GM18508 (cell line): ENCODE measurements around the gene GULP1.
"Not testable (repeated sequence)": the region's sequence is repeated elsewhere in the genome, so short reads cannot be mapped to it uniquely, and the experiment has no call there.

Experiments used
- ATAC-seq: cut with Tn5 transposase; IDR thresholded peaks from one replicate; pipeline ENCODE4 v1.9.1; 2021; ENCODE audit warnings: moderate number of reproducible peaks; ENCODE audit not compliant: insufficient read depth, unreplicated experiment

Gene GULP1

DNA sequence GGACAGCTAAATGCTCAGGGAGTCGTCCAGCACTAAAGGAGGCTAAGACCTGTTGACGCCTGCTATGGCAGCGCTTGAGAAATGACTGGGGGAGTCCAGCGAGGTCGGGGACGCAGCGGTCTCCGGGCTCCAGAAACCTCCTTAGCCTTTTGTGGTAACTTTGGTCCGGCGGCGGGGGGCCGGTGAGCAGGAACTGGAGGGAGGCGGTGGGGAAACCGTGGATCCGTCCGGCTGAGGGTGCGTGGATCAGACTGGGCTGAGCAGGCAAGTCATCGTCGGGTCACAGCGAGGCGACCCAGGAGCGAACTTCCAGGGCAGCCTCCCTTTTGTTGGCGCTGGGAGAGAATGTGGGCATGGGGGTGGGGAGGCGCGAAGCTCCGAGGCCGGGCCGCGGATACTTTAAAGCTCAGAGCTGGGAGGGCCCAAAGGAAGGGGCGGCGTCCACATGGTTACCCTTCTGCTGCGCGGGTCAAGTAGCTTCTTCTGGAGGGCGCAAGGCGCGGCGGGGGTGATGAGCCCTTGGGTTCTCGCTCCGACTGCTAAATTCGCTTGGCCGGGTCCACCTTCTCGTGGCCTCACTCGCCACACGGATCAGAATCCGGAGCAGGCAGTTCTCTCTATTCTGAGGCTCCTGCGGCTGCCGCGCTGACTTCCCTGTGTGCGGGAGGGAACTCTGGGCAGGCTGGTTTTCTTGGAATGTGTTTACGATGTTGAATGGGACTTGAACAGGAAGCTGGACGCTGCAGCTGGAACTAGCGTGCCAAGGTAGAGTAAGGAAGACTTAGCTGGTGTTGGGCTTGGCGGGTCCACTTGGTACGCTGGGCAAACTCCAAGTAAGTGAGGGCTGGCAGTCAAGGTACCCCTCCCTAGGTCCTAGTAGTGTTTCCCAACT is 920 bp downstream of the GULP1 start:
- no peak for ATAC-seq

DNA sequence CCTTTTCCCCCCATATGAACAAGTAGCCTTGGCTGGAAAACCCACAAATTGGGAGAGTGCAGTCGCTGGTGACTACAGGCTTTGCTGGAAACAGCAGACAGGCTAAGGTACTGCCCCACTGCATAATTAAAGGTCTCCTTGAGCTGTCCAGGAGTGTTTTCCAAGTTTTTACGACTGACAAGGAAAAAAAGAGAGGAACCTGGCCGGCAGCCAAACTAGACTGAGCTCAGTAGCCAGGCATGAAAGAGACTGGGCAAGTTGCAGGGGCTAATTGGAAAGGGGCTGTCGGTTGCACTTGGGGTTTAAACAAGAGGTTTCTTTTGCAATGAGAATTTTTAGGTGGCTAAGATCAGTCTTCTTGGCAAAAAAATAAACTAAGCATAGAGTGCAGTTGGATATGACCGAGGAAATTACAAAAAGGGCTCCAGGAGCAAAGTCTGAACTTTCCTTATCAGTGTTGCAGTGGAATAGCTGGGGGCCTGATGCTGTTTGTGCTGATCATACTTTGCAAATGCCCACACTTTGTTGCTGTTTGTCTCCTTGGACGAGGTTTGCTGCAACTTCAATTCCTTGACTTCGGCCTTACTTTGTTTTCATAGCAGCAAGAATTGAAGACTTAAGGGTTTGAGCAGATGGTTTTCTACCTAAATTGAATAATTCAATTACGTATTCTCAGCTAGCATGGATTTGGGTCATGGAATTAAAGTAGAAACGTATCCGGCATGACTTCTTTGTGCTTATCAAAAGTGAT is 2.1 kb downstream of the GULP1 start:
- ATAC-seq: no peak

- ATAC-seq: no peak
Measured at GRCh38 chr2:188294352-188294926, 2.8 kb downstream of the GULP1 start.

GRCh38 chr2:188295067-188295685 is 3.5 kb downstream of the GULP1 start:
- no peak for ATAC-seq

DNA sequence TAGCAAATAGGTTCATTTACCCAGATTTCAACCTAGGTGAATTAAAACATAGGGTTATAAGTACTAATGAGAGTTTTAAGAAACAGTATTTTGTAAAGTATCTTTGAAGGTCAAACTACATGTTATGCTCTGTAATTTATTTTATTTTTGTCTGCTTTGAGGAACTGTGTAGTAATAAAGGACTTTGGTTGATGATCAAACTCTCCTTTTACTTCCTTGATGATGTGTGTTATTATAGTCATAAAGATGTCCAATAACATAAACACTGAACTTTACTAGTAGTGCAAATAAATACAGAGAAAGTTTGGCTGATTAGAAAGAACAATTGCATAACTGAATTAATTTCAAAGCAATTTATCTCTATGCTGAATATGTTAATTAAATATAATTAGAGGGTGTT is 6.3 kb downstream of the GULP1 start:
- ATAC-seq: no peak

- ATAC-seq: not testable (repeated sequence)
Measured at GRCh38 chr2:188298937-188299371, 7.3 kb downstream of the GULP1 start.

DNA sequence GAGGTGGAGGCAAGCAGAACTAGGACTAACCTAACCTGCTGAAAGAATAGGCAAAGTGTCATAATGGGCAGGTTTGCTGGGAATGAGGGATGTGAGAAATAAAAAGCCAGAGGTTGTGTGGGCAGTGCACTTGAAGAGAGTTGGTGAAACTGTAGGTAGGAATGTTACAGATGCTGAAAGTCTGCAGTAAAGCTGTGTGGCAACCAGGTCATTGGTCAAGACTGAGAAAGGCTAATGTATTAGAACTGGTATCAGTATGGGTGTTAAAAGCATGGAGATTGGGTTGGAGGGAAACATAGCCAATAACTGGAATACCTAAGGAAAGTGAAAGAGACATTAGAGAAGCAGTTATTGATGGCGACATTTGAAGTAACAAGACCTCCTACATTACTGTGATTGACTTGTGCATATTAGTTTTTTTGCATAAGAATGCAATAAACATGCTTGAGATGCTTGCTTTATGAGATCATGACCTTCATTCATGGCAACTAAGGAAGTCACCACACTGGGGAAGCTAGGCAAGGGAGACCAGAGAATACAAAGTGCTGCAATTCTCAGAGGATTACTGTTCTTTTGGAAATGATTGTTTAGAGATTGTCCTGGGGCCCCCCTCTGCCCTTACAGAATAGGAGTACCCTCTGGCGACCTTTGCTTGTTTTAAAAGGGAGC is 11.8 kb downstream of the GULP1 start:
- ATAC-seq: no peak

DNA sequence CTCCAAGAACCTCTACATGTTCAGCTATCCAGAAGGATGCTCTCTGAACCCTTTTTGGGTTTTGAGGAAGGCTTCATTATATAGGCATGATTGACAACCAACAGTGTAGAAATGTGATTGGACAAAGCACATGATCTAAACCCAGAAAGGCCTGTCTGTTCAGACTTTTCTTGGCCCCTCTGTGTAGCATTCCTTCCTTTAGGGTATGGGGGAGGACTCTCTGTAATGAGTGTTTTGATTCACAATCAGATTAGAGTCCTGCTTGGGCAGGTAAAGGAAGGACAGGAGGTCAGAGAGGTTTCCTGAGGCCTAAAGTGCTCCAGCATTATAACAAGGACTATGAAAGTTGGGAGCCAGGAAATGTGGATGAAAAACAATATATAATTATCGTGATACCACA is 13.6 kb downstream of the GULP1 start:
- ATAC-seq: no peak

DNA sequence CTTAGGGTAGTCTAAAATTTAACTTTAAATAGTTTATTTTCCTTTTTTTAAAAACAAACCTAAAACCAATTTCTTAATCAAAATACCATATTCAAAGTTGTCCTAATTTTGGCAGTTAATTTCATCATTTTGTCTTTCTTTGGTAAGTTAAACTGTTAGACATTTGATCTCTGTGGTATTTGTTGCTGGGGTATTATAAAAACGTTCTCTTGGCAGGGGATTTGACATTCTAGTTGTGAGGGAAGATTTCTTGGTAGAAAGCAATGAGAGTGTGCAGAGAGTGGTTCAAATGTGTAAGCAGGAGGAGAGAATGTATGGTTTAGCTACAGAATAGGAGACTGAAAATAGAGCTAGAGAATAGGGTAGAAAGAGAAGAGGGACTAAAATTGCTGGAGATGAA is 14.6 kb downstream of the GULP1 start:
- no peak for ATAC-seq

- no peak for ATAC-seq
Measured at GRCh38 chr2:188307850-188308283, 16.2 kb downstream of the GULP1 start.

- ATAC-seq: no peak
Measured at GRCh38 chr2:188308483-188308882, 16.8 kb downstream of the GULP1 start.

DNA sequence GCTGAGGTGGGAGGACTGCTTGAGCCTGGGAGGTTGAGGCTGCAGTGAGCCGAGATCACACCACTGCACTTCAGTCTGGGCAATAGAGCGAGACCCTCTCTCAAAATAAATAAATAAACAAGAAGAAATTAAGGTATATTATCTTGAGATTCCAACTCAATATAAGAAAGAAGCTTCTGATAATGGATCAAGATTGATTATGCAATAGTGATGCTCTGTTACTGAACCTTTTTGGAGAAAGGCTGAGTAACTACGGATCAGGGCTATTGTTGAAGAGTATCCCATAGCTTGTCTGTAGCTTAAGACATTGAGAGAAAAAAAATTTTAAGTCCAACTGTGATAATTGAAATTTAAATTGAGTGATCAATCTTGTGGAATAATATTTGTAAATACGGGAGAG is 17.7 kb downstream of the GULP1 start:
- no peak for ATAC-seq

- ATAC-seq: no peak
Measured at GRCh38 chr2:188314314-188315054, 22.8 kb downstream of the GULP1 start.

GRCh38 chr2:188315750-188316149 is 24.1 kb downstream of the GULP1 start:
- ATAC-seq: no peak

GRCh38 chr2:188316342-188316741 is 24.7 kb downstream of the GULP1 start:
- no peak for ATAC-seq

- no peak for ATAC-seq
Measured at GRCh38 chr2:188316791-188317423, 25.2 kb downstream of the GULP1 start.

DNA sequence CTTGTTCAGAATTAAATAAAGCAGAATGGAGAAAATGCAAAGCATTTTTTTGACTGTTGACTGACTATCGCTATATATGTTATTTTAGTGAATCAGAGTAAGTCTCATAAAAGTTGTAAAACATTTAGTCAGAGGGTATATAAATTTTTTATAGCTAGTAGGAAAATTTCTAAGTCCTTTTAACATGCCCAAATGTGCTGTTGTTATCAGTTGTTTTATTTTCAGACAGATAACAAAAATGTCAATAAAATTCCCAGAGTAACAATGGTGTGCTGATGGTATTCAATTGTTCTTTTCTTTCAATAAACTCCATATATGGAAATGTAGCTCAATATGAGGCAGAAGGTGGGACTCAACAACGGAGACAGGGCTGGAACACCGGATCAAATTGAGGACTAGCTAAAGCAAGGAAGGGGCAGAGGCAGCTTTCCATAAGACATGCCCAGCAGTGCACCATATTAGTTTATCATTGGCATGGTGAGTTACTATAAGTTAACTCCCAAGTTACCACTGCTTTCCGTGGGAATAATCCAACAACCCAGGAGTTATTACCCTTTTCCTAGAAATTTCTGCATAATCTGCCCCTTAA is 26.6 kb downstream of the GULP1 start:
- ATAC-seq: no peak

DNA sequence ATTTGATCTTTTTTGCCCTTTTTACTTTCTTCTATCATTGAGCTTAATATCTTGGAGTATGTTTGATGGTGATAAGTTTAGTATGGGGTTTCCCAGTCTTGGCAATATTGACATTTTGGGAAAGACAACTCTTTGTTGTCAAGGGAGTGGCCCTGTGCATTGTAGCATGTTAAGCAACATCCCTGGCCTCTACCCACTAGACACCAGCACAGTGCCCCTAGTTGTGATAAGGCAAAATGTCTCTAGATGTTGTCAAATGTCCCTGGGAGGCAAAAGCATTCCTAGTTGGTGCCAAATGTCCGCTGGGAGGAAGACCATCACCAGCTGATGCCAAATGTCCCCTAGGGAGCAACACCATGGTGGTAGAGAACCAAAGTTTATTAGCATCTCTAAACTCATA is 28.2 kb downstream of the GULP1 start:
- ATAC-seq: no peak

DNA sequence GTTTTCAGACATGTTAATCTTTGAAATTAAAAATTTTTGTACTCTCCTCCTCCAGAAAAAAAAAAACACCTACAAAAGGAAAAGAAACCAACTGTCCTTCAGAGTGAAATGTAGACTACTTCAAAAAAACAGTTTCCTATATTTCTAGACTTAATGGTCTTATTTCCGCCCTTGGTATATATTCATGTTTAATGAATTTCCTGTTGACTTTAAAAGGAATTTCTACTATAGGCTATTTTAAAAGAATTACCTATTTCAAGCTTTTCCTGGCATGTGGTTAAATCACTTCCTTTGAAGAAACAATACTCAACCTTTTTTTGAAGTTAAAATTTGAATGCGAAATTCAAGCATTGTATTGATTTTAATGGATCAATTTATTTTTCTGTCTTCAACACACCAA is 29.2 kb downstream of the GULP1 start:
- no peak for ATAC-seq
